ENCODE data around the gene FSHR.

DNA sequence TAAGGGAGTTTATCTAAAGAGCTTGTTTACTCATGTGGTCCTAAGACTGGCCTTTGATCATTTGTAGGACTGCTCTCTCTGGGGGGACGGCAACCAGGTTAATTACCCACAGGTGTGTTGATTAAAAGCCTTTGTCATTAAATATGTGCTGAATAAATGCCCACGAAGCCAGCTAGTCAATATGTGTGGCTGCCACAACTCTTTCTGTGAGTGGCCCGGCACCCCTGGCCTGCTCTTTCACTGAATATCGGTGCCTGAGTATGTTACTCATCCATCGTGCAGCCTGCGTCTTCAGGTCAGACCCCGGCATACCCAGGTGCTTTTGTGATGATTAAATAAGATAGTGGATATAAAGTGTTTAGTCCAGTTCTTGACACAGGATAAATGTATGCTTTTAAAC, 24.3 kb upstream of the FSHR start:
- TF ChIP-seq, protein P1, sequence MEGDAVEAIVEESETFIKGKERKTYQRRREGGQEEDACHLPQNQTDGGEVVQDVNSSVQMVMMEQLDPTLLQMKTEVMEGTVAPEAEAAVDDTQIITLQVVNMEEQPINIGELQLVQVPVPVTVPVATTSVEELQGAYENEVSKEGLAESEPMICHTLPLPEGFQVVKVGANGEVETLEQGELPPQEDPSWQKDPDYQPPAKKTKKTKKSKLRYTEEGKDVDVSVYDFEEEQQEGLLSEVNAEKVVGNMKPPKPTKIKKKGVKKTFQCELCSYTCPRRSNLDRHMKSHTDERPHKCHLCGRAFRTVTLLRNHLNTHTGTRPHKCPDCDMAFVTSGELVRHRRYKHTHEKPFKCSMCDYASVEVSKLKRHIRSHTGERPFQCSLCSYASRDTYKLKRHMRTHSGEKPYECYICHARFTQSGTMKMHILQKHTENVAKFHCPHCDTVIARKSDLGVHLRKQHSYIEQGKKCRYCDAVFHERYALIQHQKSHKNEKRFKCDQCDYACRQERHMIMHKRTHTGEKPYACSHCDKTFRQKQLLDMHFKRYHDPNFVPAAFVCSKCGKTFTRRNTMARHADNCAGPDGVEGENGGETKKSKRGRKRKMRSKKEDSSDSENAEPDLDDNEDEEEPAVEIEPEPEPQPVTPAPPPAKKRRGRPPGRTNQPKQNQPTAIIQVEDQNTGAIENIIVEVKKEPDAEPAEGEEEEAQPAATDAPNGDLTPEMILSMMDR (IDR thresholded peaks at IDR 0.05; ENCODE audit: control extremely low read depth in 1 of 3, insufficient read depth in 1 of 3, low read depth in 1 of 3, low read length in 3 of 3) = no peak
- TF ChIP-seq GABPA (IDR thresholded peaks at IDR 0.05; ENCODE audit: borderline replicate concordance, insufficient read depth, low read length) (no peak), EZH2 (IDR thresholded peaks at IDR 0.05; ENCODE audit: low read depth, low read length, severe bottlenecking) (no peak), SRF (IDR thresholded peaks at IDR 0.05; ENCODE audit: low read depth, low read length) (no peak), MAX (IDR thresholded peaks at IDR 0.05) (no peak), POLR2A (IDR thresholded peaks at IDR 0.05; ENCODE audit: control extremely low read depth in 1 of 2, low read depth in 2 of 2, low read length in 2 of 2) (no peak), CREB1 (IDR thresholded peaks at IDR 0.05) (no peak), EP300 (IDR thresholded peaks at IDR 0.05; ENCODE audit: borderline replicate concordance in 1 of 2, low read depth in 2 of 2, low read length in 2 of 2) (no peak), NRF1 (IDR thresholded peaks at IDR 0.05; ENCODE audit: low read depth, low read length) (no peak), YY1 (IDR thresholded peaks at IDR 0.05; ENCODE audit: low read depth, low read length) (no peak)
- TF ChIP-seq, protein P2, sequence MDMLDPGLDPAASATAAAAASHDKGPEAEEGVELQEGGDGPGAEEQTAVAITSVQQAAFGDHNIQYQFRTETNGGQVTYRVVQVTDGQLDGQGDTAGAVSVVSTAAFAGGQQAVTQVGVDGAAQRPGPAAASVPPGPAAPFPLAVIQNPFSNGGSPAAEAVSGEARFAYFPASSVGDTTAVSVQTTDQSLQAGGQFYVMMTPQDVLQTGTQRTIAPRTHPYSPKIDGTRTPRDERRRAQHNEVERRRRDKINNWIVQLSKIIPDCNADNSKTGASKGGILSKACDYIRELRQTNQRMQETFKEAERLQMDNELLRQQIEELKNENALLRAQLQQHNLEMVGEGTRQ (IDR thresholded peaks at IDR 0.05; ENCODE audit: low read length) = no peak
